Embryonic facial prominence (tissue), 1 donor: ENCODE measurements around the gene PRELP.

Source experiments
- DNase-seq: peaks from one replicate; pipeline ENCODE4 v3.0.0-alpha.2; 2016; ENCODE audit errors: extremely low spot score

Gene PRELP

GRCh38 chr1:203524152-203524551, 48.5 kb downstream of the PRELP start:
- DNase-seq, result no peak

- DNase-seq, result no peak
Measured at GRCh38 chr1:203524824-203525223, 49.2 kb downstream of the PRELP start.

- no peak for DNase-seq
Measured at GRCh38 chr1:203525685-203526084, 50.1 kb downstream of the PRELP start.

GRCh38 chr1:203526130-203526529, 50.5 kb downstream of the PRELP start:
- DNase-seq, result no peak

GRCh38 chr1:203526572-203526971, 51.0 kb downstream of the PRELP start:
- DNase-seq, result no peak

GRCh38 chr1:203527013-203527412, 51.4 kb downstream of the PRELP start:
- DNase-seq, result no peak

GRCh38 chr1:203528063-203528462, 52.5 kb downstream of the PRELP start:
- DNase-seq, result no peak

- no peak for DNase-seq
Measured at GRCh38 chr1:203528976-203529835, 53.6 kb downstream of the PRELP start.

- DNase-seq, result no peak
Measured at GRCh38 chr1:203531063-203531462, 55.5 kb downstream of the PRELP start.

- no peak for DNase-seq
Measured at GRCh38 chr1:203534012-203534411, 58.4 kb downstream of the PRELP start.

- DNase-seq, result no peak
Measured at GRCh38 chr1:203534526-203534925, 58.9 kb downstream of the PRELP start.

- DNase-seq, result no peak
Measured at GRCh38 chr1:203536575-203536974, 61.0 kb downstream of the PRELP start.

GRCh38 chr1:203536980-203537455, 61.4 kb downstream of the PRELP start:
- no peak for DNase-seq

GRCh38 chr1:203537806-203538464, 62.3 kb downstream of the PRELP start:
- no peak for DNase-seq

- no peak for DNase-seq
Measured at GRCh38 chr1:203538726-203539125, 63.1 kb downstream of the PRELP start.

GRCh38 chr1:203539831-203540546, 64.4 kb downstream of the PRELP start:
- DNase-seq, result no peak
